Transverse colon (tissue), 4 donors: ENCODE results near the gene MRAP. TPM values are rescaled to one million over a fixed set of nuclear protein-coding genes. Genes with fewer than 3 reads are reported as not detected.

ENCODE experiments used
- DNase-seq: peaks from one replicate; pipeline ENCODE4 v3.0.0-alpha.2; 2019
- H3K27ac ChIP-seq, 4 donors: fragments of 200-600 bp; sonication (generic); 2 replicates each; pipeline ENCODE4 v1.5.1; 2016 to 2018; ENCODE audit warnings: inconsistent platforms in 4 of 4
- H3K27me3 ChIP-seq: fragments of 200-600 bp; sonication (generic); 2 replicates; pipeline ENCODE4 v1.5.1; 2017; ENCODE audit warnings: inconsistent platforms
- H3K36me3 ChIP-seq, 4 donors: fragments of 200-600 bp; sonication (generic); 2 replicates each; pipeline ENCODE4 v1.5.1; 2017 to 2019; ENCODE audit warnings: inconsistent platforms in 4 of 4
- H3K4me1 ChIP-seq, 4 donors: fragments of 200-600 bp; sonication (generic); 2 replicates each; pipeline ENCODE4 v1.5.1; 2017 to 2020; ENCODE audit warnings: inconsistent platforms in 4 of 4
- H3K4me3 ChIP-seq, 4 donors: fragments of 200-600 bp; sonication (generic); 1 replicate in 1 of 4; 2 replicates in 3 of 4; pipeline versions ENCODE4 v1.5.1 to v1.6.1; 2017 to 2019; ENCODE audit warnings: inconsistent platforms in 4 of 4
- H3K9me3 ChIP-seq, 2 donors: fragments of 200-600 bp; sonication (generic); 2 replicates each; pipeline ENCODE4 v1.5.1; 2017 to 2019; ENCODE audit warnings: inconsistent platforms in 2 of 2
- CTCF ChIP-seq, 5 experiments: fragments of 200-600 bp in 3 of 5; fragments of 450-650 bp in 2 of 5; sonication (generic) in 3 of 5; IDR thresholded peaks; 1 replicate in 2 of 5; 2 replicates in 3 of 5; pipeline ENCODE4 v1.5.1; 2016 to 2017; ENCODE audit warnings: antibody characterized with exemption in 5 of 5, inconsistent platforms in 3 of 5, mild to moderate bottlenecking in 2 of 5, moderate library complexity in 1 of 5
- EP300 ChIP-seq: sonication (generic); formaldehyde crosslinking; IDR thresholded peaks from one replicate; pipeline ENCODE4 v1.6.1; 2017; ENCODE audit warnings: antibody characterized with exemption, low read depth
- POLR2A ChIP-seq: fragments of 450-650 bp; IDR thresholded peaks from one replicate; pipeline ENCODE4 v1.6.1; 2016; ENCODE audit warnings: antibody characterized with exemption, mild to moderate bottlenecking, moderate library complexity
- POLR2AphosphoS5 ChIP-seq, 3 donors: sonication (generic); formaldehyde crosslinking; IDR thresholded peaks; one replicate each; pipeline ENCODE4 v1.6.1; 2016; ENCODE audit warnings: antibody characterized with exemption in 3 of 3
- WGBS, 2 donors: methylation state at CpG; one replicate each; pipeline ENCODE4 v1.1.5; 2018; ENCODE audit warnings: low coverage in 1 of 2; 5-methylcytosine and 5-hydroxymethylcytosine counted together
- in situ Hi-C, 4 donors: fragments of 200-750 bp; cut with MboI; loops; one replicate each; pipeline versions ENCODE4 v1.15.0 to v1.15.1; 2017; ENCODE audit warnings: low sequenced_read_pairs in 3 of 4, low pct_ligation_motif_present in 1 of 4, low pct_unique_long_range_greater_than_20kb in 1 of 4
- intact Hi-C: fragments of 100-400 bp; cut with DNase I; formaldehyde crosslinking; loops from one replicate; pipeline ENCODE4 v1.15.1; 2023; ENCODE audit warnings: low total_unique reads
- total RNA-seq, 4 donors: library from RNA; depleted of rRNA; stranded (reverse); fragments of >200 nt; gene quantifications; one replicate each; pipeline ENCODE4 v1.1.0, GENCODE V29; 2016

Gene MRAP
- total RNA-seq, 4 donors from 2014 or later: not detected

DNA sequence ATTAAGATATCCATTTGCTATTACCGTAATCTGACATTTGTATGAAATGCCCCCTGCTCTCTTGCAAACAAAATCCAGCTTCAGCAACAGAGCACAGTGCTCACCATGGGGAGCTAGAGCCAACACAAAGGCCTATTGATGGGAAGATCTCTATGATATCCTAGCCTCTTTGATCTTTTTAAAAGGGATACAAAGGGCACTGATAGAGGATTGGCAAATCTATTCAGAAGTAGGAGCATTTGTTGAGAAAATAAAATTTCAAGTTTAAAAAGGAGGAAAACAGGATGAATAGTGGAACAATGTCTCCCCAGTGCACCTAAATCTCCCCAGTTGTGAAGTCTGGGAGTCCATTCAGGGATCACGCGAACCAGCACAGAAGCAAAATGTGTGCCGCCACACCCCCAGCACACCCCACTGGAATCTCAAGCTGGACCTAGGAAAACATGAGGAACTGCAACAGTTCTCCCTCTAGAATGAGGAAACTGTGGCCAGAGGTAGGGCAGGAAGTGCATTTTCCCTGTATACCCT, 32.2 kb downstream of the MRAP start:
- Histone ChIP-seq H3K4me3 (no peak overlapping the region), H3K4me1 (no peaks in the 10 kb centered on the region), H3K36me3 (peaks cover 0 to 16% (median 7%) of the 10 kb centered on the region in 4 donors), H3K27ac (peak overlapping the region in 1 of 4 donors; percentile 78), H3K9me3 (no peaks in the 10 kb centered on the region), H3K27me3 (no peaks in the 10 kb centered on the region)
- intact Hi-C loops: no loop called here
- in situ Hi-C loops: no loop called here
- no peak for DNase-seq
- 89 to 90% methylated on average over 3 to 4 of the region's 4 CpGs for WGBS, 2 donors
- TF ChIP-seq POLR2A (no peak), EP300 (no peak), CTCF (IDR thresholded peaks at IDR 0.05) (no peak), POLR2AphosphoS5 (IDR thresholded peaks at IDR 0.05) (no peak)

GRCh38 chr21:32331444-32332305, 33.0 kb downstream of the MRAP start:
- WGBS, 2 donors: 95 to 97% methylated on average over 6 to 9 of the region's 9 CpGs

DNA sequence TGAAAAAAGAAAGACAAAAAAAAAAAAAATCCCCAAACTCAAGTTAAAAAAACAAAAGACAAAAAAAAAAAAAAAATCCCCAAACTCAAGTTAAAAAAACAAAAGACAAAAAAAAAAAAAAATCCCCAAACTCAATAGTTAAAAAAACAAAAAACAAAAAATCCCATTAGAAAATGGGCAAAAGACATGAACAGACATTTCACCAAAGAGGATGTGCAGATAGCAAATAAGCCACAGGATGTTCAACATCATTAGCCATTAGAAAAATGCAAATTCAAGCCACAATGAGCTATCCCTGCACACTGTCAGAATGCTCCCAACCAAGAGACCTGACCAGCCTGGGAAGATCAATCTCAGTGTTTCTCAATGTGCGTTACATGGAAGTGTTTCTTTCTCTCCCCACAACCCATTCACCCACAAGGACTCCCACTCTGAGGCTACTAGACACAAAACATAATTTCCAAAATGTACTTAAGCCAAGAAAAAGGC, 33.9 kb downstream of the MRAP start:
- Histone ChIP-seq H3K4me1 (no peaks in the 10 kb centered on the region), H3K36me3 (peaks cover 0 to 10% (median 5%) of the 10 kb centered on the region in 4 donors), H3K27me3 (no peaks in the 10 kb centered on the region), H3K27ac (no peak overlapping the region), H3K9me3 (no peaks in the 10 kb centered on the region), H3K4me3 (no peak overlapping the region)
- TF ChIP-seq CTCF (IDR thresholded peaks at IDR 0.05): no peak
- no peak for TF ChIP-seq EP300
- in situ Hi-C loops (no loop called here), intact Hi-C loops (no loop called here)
- 80 to 88% methylated on average over 1 of the region's 1 CpG for WGBS, 2 donors
- no peak for DNase-seq

More at GRCh38 chr21:32331444-32332305, 33.0 kb downstream of the MRAP start:
- H3K27ac ChIP-seq: no peak overlapping the region
- intact Hi-C loops (no loop called here), in situ Hi-C loops (no loop called here)
- H3K9me3 ChIP-seq: no peaks in the 10 kb centered on the region
- no peak for TF ChIP-seq CTCF (IDR thresholded peaks at IDR 0.05)
- no peak for TF ChIP-seq EP300
- no peak for TF ChIP-seq POLR2AphosphoS5 (IDR thresholded peaks at IDR 0.05)
- no peak for TF ChIP-seq POLR2A
- H3K4me3 ChIP-seq: no peak overlapping the region
- no peak for DNase-seq
- H3K27me3 ChIP-seq: no peaks in the 10 kb centered on the region
- H3K4me1 ChIP-seq: no peaks in the 10 kb centered on the region
- peaks cover 0 to 11% (median 4%) of the 10 kb centered on the region in 4 donors for H3K36me3 ChIP-seq

- Histone ChIP-seq H3K9me3 (no peaks in the 10 kb centered on the region), H3K27ac (no peak overlapping the region), H3K4me3 (no peak overlapping the region), H3K36me3 (peaks cover 1 to 17% (median 7%) of the 10 kb centered on the region in 4 donors), H3K27me3 (no peaks in the 10 kb centered on the region), H3K4me1 (no peaks in the 10 kb centered on the region)
- TF ChIP-seq POLR2AphosphoS5 (IDR thresholded peaks at IDR 0.05) (no peak), EP300 (no peak), POLR2A (no peak), CTCF (IDR thresholded peaks at IDR 0.05) (no peak)
- no peak for DNase-seq
- intact Hi-C loops: no loop called here
- 94 to 97% methylated on average over 9 to 19 of the region's 19 CpGs for WGBS, 2 donors
- in situ Hi-C loops: no loop called here
These were observed 35.5 kb downstream of the MRAP start for GRCh38 chr21:32333953-32334673.
